HG03378 (cell line): ENCODE results near the gene C12orf56.
"Not testable (repeated sequence)": the region's sequence is repeated elsewhere in the genome, so short reads cannot be mapped to it uniquely, and the experiment has no call there.

ENCODE experiments used
- ATAC-seq: cut with Tn5 transposase; IDR thresholded peaks from one replicate; pipeline ENCODE4 v1.9.1; 2021; ENCODE audit warnings: mild to moderate bottlenecking, moderate library complexity; ENCODE audit not compliant: unreplicated experiment

C12orf56 gene

GRCh38 chr12:64252681-64253080 lies 137.9 kb downstream of the C12orf56 start:
- no peak for ATAC-seq

- no peak for ATAC-seq
Observed at GRCh38 chr12:64243809-64244208, 146.7 kb downstream of the C12orf56 start.

- no peak for ATAC-seq
Observed at GRCh38 chr12:64240781-64241180, 149.8 kb downstream of the C12orf56 start.

GRCh38 chr12:64237382-64237781 lies 153.2 kb downstream of the C12orf56 start:
- ATAC-seq = no peak

- ATAC-seq = no peak
Observed at GRCh38 chr12:64236549-64236948, 154.0 kb downstream of the C12orf56 start.

DNA sequence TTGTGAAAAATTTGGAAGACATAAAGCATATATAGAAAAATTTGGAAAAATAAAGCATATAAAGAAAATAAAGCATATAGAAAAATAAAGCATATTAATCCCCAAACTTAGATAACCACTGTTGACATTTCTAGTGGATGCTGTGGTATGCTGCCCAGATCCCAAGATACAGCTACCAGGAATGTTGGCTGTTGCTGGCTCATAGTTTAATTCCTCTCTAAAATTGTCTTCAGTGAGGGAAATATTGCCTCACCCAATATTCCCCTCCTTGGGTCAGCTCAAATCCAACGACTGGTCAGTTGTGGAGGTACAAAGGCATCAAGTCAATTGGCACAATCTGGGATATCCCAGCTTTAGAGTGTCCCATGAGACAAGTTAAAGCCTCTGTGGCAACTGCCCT lies 158.4 kb downstream of the C12orf56 start:
- no peak for ATAC-seq

DNA sequence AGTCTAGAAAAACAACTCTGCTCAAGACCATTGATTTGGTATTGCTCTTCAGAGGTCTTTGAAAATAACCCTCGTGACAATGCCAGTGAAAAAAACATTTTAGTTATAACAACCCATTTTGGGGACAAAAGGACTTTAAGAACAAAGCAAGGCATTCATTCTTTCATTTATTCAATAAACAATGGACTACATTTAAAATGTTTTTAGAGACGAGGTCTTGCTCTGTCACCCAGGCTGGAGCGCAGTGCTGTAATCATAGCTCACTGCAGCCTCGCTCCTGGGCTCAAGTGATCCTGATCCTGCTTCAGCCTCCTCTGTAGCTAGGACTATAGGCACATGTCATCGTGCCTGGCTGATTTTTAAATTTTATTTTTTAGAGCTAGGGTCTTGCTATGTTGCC lies 160.8 kb downstream of the C12orf56 start:
- no peak for ATAC-seq

DNA sequence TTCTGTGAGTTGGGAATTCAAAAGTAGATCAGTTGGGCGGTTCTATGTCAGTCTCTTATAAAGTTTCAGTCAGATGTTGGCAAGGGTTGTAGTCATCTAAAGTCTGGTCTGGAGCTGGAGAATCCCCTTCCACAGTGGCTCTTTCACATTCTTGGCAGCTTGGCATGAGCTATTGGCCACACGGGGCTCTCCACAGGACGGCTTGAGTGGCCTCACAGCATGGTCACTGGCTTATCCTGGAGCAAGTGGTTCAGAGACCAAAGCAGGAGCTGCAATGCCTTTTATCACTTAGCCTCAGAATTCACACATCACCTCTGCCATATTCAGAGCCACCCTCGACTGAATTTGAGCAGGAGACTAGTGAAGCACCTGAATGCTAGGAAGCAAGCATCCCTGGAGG lies 161.3 kb downstream of the C12orf56 start:
- ATAC-seq = no peak

DNA sequence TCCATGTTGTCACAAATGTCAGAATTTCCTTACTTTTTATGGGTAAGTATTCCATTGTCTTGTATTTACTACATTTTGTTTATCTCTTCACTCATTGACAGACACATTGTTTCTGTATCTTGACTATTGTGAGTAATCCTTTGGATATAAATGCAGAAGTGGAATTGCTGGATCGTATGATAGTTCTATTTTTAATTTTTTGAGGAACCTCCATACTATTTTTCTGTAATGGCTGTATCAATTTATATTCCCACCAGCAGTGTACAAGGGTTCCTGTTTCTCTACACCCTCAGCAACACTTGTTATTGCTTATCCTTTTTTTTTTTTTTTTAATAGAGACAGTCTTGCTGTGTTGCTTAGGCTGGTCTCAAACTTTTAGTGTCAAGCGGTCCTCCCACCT lies 164.9 kb downstream of the C12orf56 start:
- no peak for ATAC-seq

- ATAC-seq = peak; percentile 93
Observed at GRCh38 chr12:64222009-64222765, 168.4 kb downstream of the C12orf56 start, which contains the start of gene KICS2. TSS of gene KICS2 (minus strand) at chr12:64222296. CDS start at chr12:64222237, 59 bp downstream.

DNA sequence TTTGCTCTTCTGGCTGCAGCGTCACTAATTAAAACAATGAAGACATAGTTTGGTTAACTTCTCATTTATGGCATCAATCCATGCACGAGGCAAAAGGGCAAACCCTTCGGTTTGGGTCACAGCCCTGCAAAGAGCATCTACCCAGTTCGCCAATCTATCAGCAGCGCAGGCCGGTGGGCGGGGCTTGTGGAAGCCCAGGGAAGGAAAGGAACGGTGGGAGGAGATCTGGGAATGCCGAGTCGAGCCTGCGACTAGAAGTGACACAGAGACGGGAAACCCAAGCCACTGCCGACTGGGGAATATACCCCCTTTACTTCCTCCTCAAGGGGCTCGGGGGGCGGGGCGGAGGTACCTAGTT lies 168.9 kb downstream of the C12orf56 start:
- peak; percentile 26 for ATAC-seq

GRCh38 chr12:64220046-64220445 lies 170.5 kb downstream of the C12orf56 start:
- ATAC-seq = no peak

DNA sequence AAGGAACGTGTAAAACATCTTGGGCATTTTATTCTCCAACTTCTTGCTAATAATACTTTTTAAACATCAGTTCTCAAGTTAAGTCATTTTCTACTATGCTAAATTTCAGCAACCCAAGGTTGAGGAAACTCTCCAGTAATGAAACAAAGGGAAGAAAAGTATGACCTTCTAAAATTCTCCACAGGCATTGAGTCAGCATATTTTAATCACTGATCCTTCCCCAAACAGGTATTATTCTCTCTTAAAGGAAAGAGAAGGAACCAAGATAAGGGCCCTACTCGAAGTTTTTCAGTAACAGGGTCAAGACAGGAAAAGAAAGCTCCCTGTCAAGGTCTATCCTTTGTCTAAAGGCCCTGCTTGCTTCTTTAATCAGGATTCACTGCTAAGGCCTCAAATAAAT lies 171.4 kb downstream of the C12orf56 start:
- no peak for ATAC-seq

GRCh38 chr12:64218597-64218996 lies 172.0 kb downstream of the C12orf56 start:
- ATAC-seq = no peak

DNA sequence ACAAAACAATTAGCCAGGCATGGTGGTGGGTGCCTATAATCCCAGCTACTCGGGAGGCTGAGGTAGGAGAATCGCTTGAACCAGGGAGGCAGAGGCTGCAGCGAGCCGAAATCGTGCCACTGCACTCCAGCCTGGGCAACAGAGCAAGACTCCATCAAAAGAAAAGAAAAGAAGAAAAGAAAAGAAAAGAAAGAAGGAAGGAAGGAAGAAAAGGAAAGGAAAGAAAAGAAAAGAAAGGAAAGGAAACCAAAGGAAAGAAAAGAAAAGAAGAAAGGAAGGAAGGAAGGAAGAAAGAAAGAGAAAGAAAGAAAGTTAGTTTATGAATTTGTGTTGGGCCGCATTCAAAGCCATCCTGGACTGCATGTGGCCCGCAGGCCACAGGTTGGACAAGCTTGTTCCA lies 172.9 kb downstream of the C12orf56 start:
- not testable (repeated sequence) for ATAC-seq

GRCh38 chr12:64216239-64216638 lies 174.3 kb downstream of the C12orf56 start:
- no peak for ATAC-seq
